IPS-NIHi7 (cell line): ENCODE results near the gene ANKRD44.
A peak's percentile ranks its signal among the peaks of the same experiment; 100 is the strongest.
"Not testable (repeated sequence)": the region's sequence is repeated elsewhere in the genome, so short reads cannot be mapped to it uniquely, and the experiment has no call there.

Experiments used
- DNase-seq: peaks from one replicate; pipeline ENCODE4 v3.0.0; 2012; ENCODE audit warnings: mixed read lengths; ENCODE audit errors: extremely low spot score

The ANKRD44 gene

GRCh38 chr2:197030090-197030489 lies 280.5 kb downstream of the ANKRD44 start:
- no peak for DNase-seq

GRCh38 chr2:197028633-197029032 lies 281.9 kb downstream of the ANKRD44 start:
- DNase-seq = peak; percentile 3

GRCh38 chr2:197028230-197028629 lies 282.4 kb downstream of the ANKRD44 start:
- peak; percentile 14 for DNase-seq

GRCh38 chr2:197024206-197024605 lies 286.4 kb downstream of the ANKRD44 start:
- no peak for DNase-seq

- not testable (repeated sequence) for DNase-seq
Measured at GRCh38 chr2:197020921-197021320, 289.7 kb downstream of the ANKRD44 start.

- DNase-seq = no peak
Measured at GRCh38 chr2:197013098-197013497, 297.5 kb downstream of the ANKRD44 start.

GRCh38 chr2:197011801-197012641 lies 298.6 kb downstream of the ANKRD44 start:
- DNase-seq = no peak

GRCh38 chr2:197011021-197011417 lies 299.6 kb downstream of the ANKRD44 start:
- no peak for DNase-seq

- DNase-seq = no peak
Measured at GRCh38 chr2:197010200-197011020, 300.2 kb downstream of the ANKRD44 start.

GRCh38 chr2:197008741-197009341 lies 301.7 kb downstream of the ANKRD44 start:
- not testable (repeated sequence) for DNase-seq

GRCh38 chr2:197007716-197008628 lies 302.6 kb downstream of the ANKRD44 start:
- no peak for DNase-seq

- DNase-seq = no peak
Measured at GRCh38 chr2:197001921-197002320, 308.7 kb downstream of the ANKRD44 start.

- DNase-seq = no peak
Measured at GRCh38 chr2:196995757-196996314, 314.7 kb downstream of the ANKRD44 start.

GRCh38 chr2:196994764-196995163 lies 315.8 kb downstream of the ANKRD44 start:
- no peak for DNase-seq

- no peak for DNase-seq
Measured at GRCh38 chr2:196993617-196994016, 317.0 kb downstream of the ANKRD44 start.

GRCh38 chr2:196992466-196992865 lies 318.1 kb downstream of the ANKRD44 start:
- peak; percentile 25 for DNase-seq

- no peak for DNase-seq
Measured at GRCh38 chr2:196990788-196991461, 319.7 kb downstream of the ANKRD44 start.

- no peak for DNase-seq
Measured at GRCh38 chr2:196990092-196990491, 320.5 kb downstream of the ANKRD44 start.

GRCh38 chr2:196989496-196989895 lies 321.1 kb downstream of the ANKRD44 start:
- DNase-seq = no peak

GRCh38 chr2:196988639-196989038 lies 321.9 kb downstream of the ANKRD44 start:
- DNase-seq = no peak
